H1 (cell line): Measurements from ENCODE around the gene MMP24.

ENCODE experiments used
- ASH2L ChIP-seq: fragments of 200-600, 300-600 bp; sonication (generic); IDR thresholded peaks from one replicate; pipeline ENCODE4 v1.7.1; 2017; ENCODE audit warnings: low read length
- CTBP2 ChIP-seq: IDR thresholded peaks from 2 replicates; pipeline ENCODE4 v1.7.0; 2011; ENCODE audit warnings: borderline replicate concordance, mild to moderate bottlenecking, moderate library complexity, mixed read lengths, low read length; ENCODE audit not compliant: insufficient read depth, insufficient read length
- EP300 ChIP-seq, 2 experiments: IDR thresholded peaks; 1 replicate in 1 of 2; 2 replicates in 1 of 2; pipeline ENCODE4 v1.6.1; 2011 to 2012; ENCODE audit warnings: low read depth in 2 of 2, low read length in 2 of 2, mild to moderate bottlenecking in 2 of 2, borderline replicate concordance in 1 of 2, inconsistent platforms in 1 of 2, moderate library complexity in 1 of 2
- EZH2 ChIP-seq: fragments of 200-600 bp; sonication (generic); IDR thresholded peaks from 2 replicates; pipeline ENCODE4 v1.7.1; 2012; ENCODE audit warnings: low read depth, mild to moderate bottlenecking, moderate library complexity, low read length, inconsistent platforms; ENCODE audit not compliant: severe bottlenecking
- JUND ChIP-seq: IDR thresholded peaks from 2 replicates; pipeline ENCODE4 v1.6.1; 2011; ENCODE audit warnings: mild to moderate bottlenecking, improper control_type of control experiment, low read length
- NANOG ChIP-seq: IDR thresholded peaks from 2 replicates; pipeline ENCODE4 v1.6.1; 2011; ENCODE audit warnings: low read length, low read depth, mild to moderate bottlenecking, inconsistent platforms; ENCODE audit not compliant: insufficient read depth, poor library complexity, severe bottlenecking
- PHF8 ChIP-seq: fragments of 200-600 bp; sonication (generic); conservative IDR thresholded peaks from 2 replicates; pipeline ENCODE4 v1.7.1; 2012; ENCODE audit warnings: low read depth, mild to moderate bottlenecking, inconsistent platforms, low read length, moderate library complexity
- POLR2A ChIP-seq, 2 experiments: IDR thresholded peaks; 1 replicate in 1 of 2; 2 replicates in 1 of 2; pipeline ENCODE4 v1.6.1; 2011; ENCODE audit warnings: low read depth in 2 of 2, low read length in 2 of 2, mild to moderate bottlenecking in 2 of 2; ENCODE audit errors: control extremely low read depth in 1 of 2
- POLR2AphosphoS5 ChIP-seq: IDR thresholded peaks from 2 replicates; pipeline ENCODE4 v1.6.1; 2011; ENCODE audit warnings: low read depth, low read length
- RXRA ChIP-seq: IDR thresholded peaks from 2 replicates; pipeline ENCODE4 v1.6.1; 2011; ENCODE audit warnings: low read depth, mild to moderate bottlenecking, low read length, moderate library complexity; ENCODE audit not compliant: insufficient read depth
- TCF12 ChIP-seq: IDR thresholded peaks from 2 replicates; pipeline ENCODE4 v1.6.1; 2011; ENCODE audit warnings: low read depth, mild to moderate bottlenecking, low read length
- YY1 ChIP-seq: IDR thresholded peaks from 2 replicates; pipeline ENCODE4 v1.6.1; 2011; ENCODE audit warnings: low read depth, mild to moderate bottlenecking, low read length
- TF ChIP-seq, protein P1 (sequence below), 3 experiments: IDR thresholded peaks; 1 replicate in 2 of 3; 2 replicates in 1 of 3; pipeline versions ENCODE4 v1.5.1 to v1.6.1; 2011; ENCODE audit warnings: low read length in 3 of 3, mild to moderate bottlenecking in 3 of 3, inconsistent platforms in 2 of 3, low read depth in 1 of 3, moderate library complexity in 1 of 3; ENCODE audit not compliant: insufficient read depth in 1 of 3; ENCODE audit errors: control extremely low read depth in 1 of 3

DNA sequence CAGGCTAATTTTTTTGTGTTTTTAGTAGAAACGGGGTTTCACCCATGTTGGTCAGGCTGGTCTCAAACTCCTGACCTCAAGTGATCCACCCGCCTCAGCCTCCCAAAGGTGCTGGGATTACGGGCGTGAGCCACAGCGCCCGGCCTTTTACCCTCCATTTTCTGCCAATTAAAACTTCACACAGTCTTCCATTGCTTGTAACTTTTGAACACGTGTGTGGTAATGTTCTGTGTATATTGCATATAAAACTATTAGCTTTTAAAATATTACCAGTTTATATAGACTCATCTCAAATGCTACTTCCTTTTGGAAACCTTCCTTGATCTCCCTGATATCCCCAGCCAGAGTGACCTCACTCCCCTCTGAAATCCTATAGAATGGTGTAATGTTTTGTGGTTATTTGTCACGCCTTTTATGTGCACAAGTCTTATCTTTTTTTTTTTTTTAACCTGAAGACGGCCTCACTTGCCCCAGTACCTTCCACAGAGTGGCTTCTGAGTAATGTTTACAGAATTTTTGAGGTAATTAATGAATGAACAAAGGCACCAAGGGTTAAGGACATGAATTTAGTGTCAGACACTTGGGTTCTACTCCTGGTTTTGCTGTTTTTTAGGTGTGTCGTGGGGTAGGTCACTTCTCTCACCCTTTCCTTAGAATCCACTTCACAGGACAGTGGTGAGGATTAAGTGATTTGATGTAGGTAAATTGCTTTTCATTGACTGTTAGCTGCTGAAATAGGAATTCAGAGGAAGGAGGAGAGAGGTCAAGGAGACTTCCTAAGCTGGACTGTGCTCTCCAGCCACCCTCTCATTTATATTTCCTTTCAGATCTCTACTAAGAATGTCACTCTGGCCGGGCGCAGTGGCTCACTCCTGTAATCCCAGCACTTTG is 11.2 kb upstream of the MMP24 start:
- TF ChIP-seq, protein P1, sequence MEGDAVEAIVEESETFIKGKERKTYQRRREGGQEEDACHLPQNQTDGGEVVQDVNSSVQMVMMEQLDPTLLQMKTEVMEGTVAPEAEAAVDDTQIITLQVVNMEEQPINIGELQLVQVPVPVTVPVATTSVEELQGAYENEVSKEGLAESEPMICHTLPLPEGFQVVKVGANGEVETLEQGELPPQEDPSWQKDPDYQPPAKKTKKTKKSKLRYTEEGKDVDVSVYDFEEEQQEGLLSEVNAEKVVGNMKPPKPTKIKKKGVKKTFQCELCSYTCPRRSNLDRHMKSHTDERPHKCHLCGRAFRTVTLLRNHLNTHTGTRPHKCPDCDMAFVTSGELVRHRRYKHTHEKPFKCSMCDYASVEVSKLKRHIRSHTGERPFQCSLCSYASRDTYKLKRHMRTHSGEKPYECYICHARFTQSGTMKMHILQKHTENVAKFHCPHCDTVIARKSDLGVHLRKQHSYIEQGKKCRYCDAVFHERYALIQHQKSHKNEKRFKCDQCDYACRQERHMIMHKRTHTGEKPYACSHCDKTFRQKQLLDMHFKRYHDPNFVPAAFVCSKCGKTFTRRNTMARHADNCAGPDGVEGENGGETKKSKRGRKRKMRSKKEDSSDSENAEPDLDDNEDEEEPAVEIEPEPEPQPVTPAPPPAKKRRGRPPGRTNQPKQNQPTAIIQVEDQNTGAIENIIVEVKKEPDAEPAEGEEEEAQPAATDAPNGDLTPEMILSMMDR (IDR thresholded peaks at IDR 0.05; ENCODE audit: control extremely low read depth in 1 of 3, insufficient read depth in 1 of 3, low read depth in 1 of 3, low read length in 3 of 3), result no peak
- TF ChIP-seq JUND (no peak), EZH2 (no peak), NANOG (no peak), TCF12 (no peak), EP300 (IDR thresholded peaks at IDR 0.05; ENCODE audit: borderline replicate concordance in 1 of 2, low read depth in 2 of 2, low read length in 2 of 2) (no peak), PHF8 (no peak), POLR2A (IDR thresholded peaks at IDR 0.05; ENCODE audit: control extremely low read depth in 1 of 2, low read depth in 2 of 2, low read length in 2 of 2) (no peak), RXRA (no peak), POLR2AphosphoS5 (no peak), YY1 (no peak), CTBP2 (no peak), ASH2L (no peak)
